ENCODE results near the gene P4HA1.

P4HA1 gene

DNA sequence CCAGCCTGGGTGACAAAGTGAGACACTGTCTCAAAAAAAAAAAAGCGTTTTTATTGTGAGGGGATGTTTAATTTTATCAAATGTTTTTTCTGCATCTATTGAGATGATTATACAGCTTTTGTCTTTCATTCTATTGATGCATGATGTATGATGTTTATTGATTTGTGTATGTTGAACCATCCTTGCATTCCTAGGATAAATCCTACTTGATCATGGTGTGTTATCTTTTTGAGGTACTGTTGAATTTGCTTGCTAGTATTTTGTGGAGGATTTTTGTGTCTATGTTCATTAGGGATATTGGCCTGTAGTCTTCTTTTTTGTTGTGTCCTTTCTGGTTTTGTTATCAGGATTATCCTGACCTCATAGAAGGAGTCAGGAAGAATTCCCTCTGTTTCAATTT lies 119.8 kb downstream of the P4HA1 start:
- DNase-seq = no peak
